ENCODE results near the gene TUBGCP2. TPM values are rescaled to one million over a fixed set of nuclear protein-coding genes. Genes with fewer than 3 reads are reported as not detected.

Gene TUBGCP2
- total RNA-seq, 1 donor from 2014 or later, result 55.4 TPM

GRCh38 chr10:133316732-133317131 is 8.1 kb upstream of the TUBGCP2 start:
- Mint-ChIP-seq H3K27me3 (ENCODE audit: insufficient read depth, low read depth) (peaks cover 10% of the 10 kb centered on the region), H3K9me3 (peaks cover 4% of the 10 kb centered on the region), H3K4me3 (no peak overlapping the region), H3K27ac (no peak overlapping the region), H3K36me3 (peaks cover 2% of the 10 kb centered on the region), H3K4me1 (peaks cover 9% of the 10 kb centered on the region)
- Histone ChIP-seq H3K36me3 (no peaks in the 10 kb centered on the region), H3K9me3 (ENCODE audit: low read depth) (no peaks in the 10 kb centered on the region), H3K9ac (no peak overlapping the region), H2AFZ (replicated peaks) (no peak overlapping the region), H3K4me1 (no peaks in the 10 kb centered on the region), H3K27ac (no peak overlapping the region), H3K4me3 (no peak overlapping the region), H3K27me3 (peaks cover 15% of the 10 kb centered on the region), H3K79me2 (ENCODE audit: low read depth) (no peaks in the 10 kb centered on the region), H4K20me1 (ENCODE audit: low read depth) (peaks cover 3% of the 10 kb centered on the region), H3F3A (ENCODE audit: low read depth) (peaks cover 8% of the 10 kb centered on the region), H3K4me2 (no peak overlapping the region)
- DNase-seq (ENCODE audit: low spot score), result no peak
- TF ChIP-seq CTCF (IDR thresholded peaks at IDR 0.05) (no peak), EZH2 (IDR thresholded peaks at IDR 0.05) (no peak)

- peaks cover 9% of the 10 kb centered on the region for H3K4me1 Mint-ChIP-seq
- Histone ChIP-seq H3K9me3 (ENCODE audit: low read depth) (no peaks in the 10 kb centered on the region), H4K20me1 (ENCODE audit: low read depth) (peaks cover 3% of the 10 kb centered on the region), H3K27ac (no peak overlapping the region), H3K9ac (no peak overlapping the region), H3K4me3 (no peak overlapping the region), H3K79me2 (ENCODE audit: low read depth) (no peaks in the 10 kb centered on the region), H3K27me3 (peaks cover 15% of the 10 kb centered on the region), H3K36me3 (no peaks in the 10 kb centered on the region), H3K4me2 (no peak overlapping the region), H3K4me1 (no peaks in the 10 kb centered on the region), H3F3A (ENCODE audit: low read depth) (peaks cover 8% of the 10 kb centered on the region), H2AFZ (replicated peaks) (no peak overlapping the region)
- peaks cover 4% of the 10 kb centered on the region for H3K9me3 Mint-ChIP-seq
- H3K36me3 Mint-ChIP-seq, result peaks cover 5% of the 10 kb centered on the region
- peaks cover 10% of the 10 kb centered on the region for H3K27me3 Mint-ChIP-seq (ENCODE audit: insufficient read depth, low read depth)
- no peak overlapping the region for H3K27ac Mint-ChIP-seq
- DNase-seq (ENCODE audit: low spot score), result no peak
- TF ChIP-seq EZH2phosphoT487 (IDR thresholded peaks at IDR 0.05), result no peak
- TF ChIP-seq EZH2 (IDR thresholded peaks at IDR 0.05), result no peak
- no peak for TF ChIP-seq CTCF (IDR thresholded peaks at IDR 0.05)
- H3K4me3 Mint-ChIP-seq, result no peak overlapping the region
These were observed 7.6 kb upstream of the TUBGCP2 start for GRCh38 chr10:133316266-133316665.

- DNase-seq (ENCODE audit: low spot score), result no peak
- H3K4me1 ChIP-seq, result no peaks in the 10 kb centered on the region
- H3K4me1 Mint-ChIP-seq, result peaks cover 9% of the 10 kb centered on the region
- no peak overlapping the region for H3K4me3 Mint-ChIP-seq
- H3K4me2 ChIP-seq, result no peak overlapping the region
- H3K4me3 ChIP-seq, result no peak overlapping the region
- H3F3A ChIP-seq (ENCODE audit: low read depth), result peaks cover 8% of the 10 kb centered on the region
- H3K27ac ChIP-seq, result no peak overlapping the region
- TF ChIP-seq EZH2phosphoT487 (IDR thresholded peaks at IDR 0.05) (no peak), EZH2 (IDR thresholded peaks at IDR 0.05) (no peak), CTCF (IDR thresholded peaks at IDR 0.05) (no peak)
- no peak overlapping the region for H3K9ac ChIP-seq
- H3K9me3 ChIP-seq (ENCODE audit: low read depth), result no peaks in the 10 kb centered on the region
- peaks cover 4% of the 10 kb centered on the region for H3K9me3 Mint-ChIP-seq
- H3K27ac Mint-ChIP-seq, result no peak overlapping the region
- H3K36me3 ChIP-seq, result no peaks in the 10 kb centered on the region
- H3K27me3 Mint-ChIP-seq (ENCODE audit: insufficient read depth, low read depth), result peaks cover 10% of the 10 kb centered on the region
- peaks cover 9% of the 10 kb centered on the region for H3K36me3 Mint-ChIP-seq
- no peaks in the 10 kb centered on the region for H3K79me2 ChIP-seq (ENCODE audit: low read depth)
- H2AFZ ChIP-seq (replicated peaks), result no peak overlapping the region
- peaks cover 3% of the 10 kb centered on the region for H4K20me1 ChIP-seq (ENCODE audit: low read depth)
- H3K27me3 ChIP-seq, result peaks cover 15% of the 10 kb centered on the region
These were observed 7.2 kb upstream of the TUBGCP2 start for GRCh38 chr10:133315847-133316246.

Data from neural progenitor cell (in vitro differentiated cells).